Trophoblast cell (in vitro differentiated cells and primary cell): ENCODE results near the gene IL36RN.

Experiments used
- DNase-seq, 2 donors: peaks; one replicate each; pipeline ENCODE4 v3.0.0-alpha.2; 2016
- H2AFZ ChIP-seq: 2 replicates; pipeline ENCODE4 v1.6.1; 2013; ENCODE audit warnings: low read length, moderate library complexity, mild to moderate bottlenecking; ENCODE audit not compliant: insufficient read depth, poor library complexity
- H2AK5ac ChIP-seq: 2 replicates; pipeline ENCODE4 v1.6.1; 2013; ENCODE audit warnings: mild to moderate bottlenecking, low read length
- H2BK120ac ChIP-seq: 2 replicates; pipeline ENCODE4 v1.6.1; 2013; ENCODE audit warnings: low read length, mild to moderate bottlenecking, moderate library complexity; ENCODE audit not compliant: insufficient read depth, poor library complexity
- H2BK12ac ChIP-seq: 2 replicates; pipeline ENCODE4 v1.6.1; 2013; ENCODE audit warnings: mild to moderate bottlenecking, low read length, moderate library complexity
- H2BK5ac ChIP-seq: 2 replicates; pipeline ENCODE4 v1.6.1; 2013; ENCODE audit warnings: low read length, low read depth, moderate library complexity, mild to moderate bottlenecking; ENCODE audit not compliant: poor library complexity
- H3K14ac ChIP-seq: 2 replicates; pipeline ENCODE4 v1.6.1; 2013; ENCODE audit warnings: mild to moderate bottlenecking, low read length
- H3K18ac ChIP-seq: 2 replicates; pipeline ENCODE4 v1.6.1; 2013; ENCODE audit warnings: mild to moderate bottlenecking, low read length
- H3K23ac ChIP-seq: 2 replicates; pipeline ENCODE4 v1.6.1; 2013; ENCODE audit warnings: low read length
- H3K27ac ChIP-seq: 2 replicates; pipeline ENCODE4 v1.5.1; 2013; ENCODE audit warnings: low read depth, mild to moderate bottlenecking, inconsistent platforms, low read length, moderate library complexity
- H3K27me3 ChIP-seq: 2 replicates; pipeline ENCODE4 v1.6.1; 2013; ENCODE audit warnings: inconsistent platforms, mild to moderate bottlenecking, low read length, moderate library complexity; ENCODE audit not compliant: insufficient read depth
- H3K36me3 ChIP-seq, 2 experiments: 1 replicate in 1 of 2; 2 replicates in 1 of 2; pipeline ENCODE4 v1.6.1; 2013; ENCODE audit warnings: low read length in 2 of 2, mild to moderate bottlenecking in 2 of 2, moderate library complexity in 1 of 2; ENCODE audit not compliant: insufficient read depth in 2 of 2, control insufficient read depth in 1 of 2
- H3K4ac ChIP-seq: 2 replicates; pipeline ENCODE4 v1.6.1; 2013; ENCODE audit warnings: low read depth, mild to moderate bottlenecking, low read length, moderate library complexity
- H3K4me1 ChIP-seq, 2 experiments: 1 replicate in 1 of 2; 2 replicates in 1 of 2; pipeline ENCODE4 v1.6.1; 2013; ENCODE audit warnings: low read length in 2 of 2, mild to moderate bottlenecking in 2 of 2, moderate library complexity in 1 of 2; ENCODE audit not compliant: insufficient read depth in 2 of 2, control insufficient read depth in 1 of 2
- H3K4me2 ChIP-seq: 2 replicates; pipeline ENCODE4 v1.6.1; 2013; ENCODE audit warnings: inconsistent platforms, mild to moderate bottlenecking, low read length, moderate library complexity
- H3K4me3 ChIP-seq: 2 replicates; pipeline ENCODE4 v1.5.1; 2013; ENCODE audit warnings: mild to moderate bottlenecking, low read depth, low read length, inconsistent platforms
- H3K79me1 ChIP-seq: one replicate; pipeline ENCODE4 v1.6.1; 2013; ENCODE audit warnings: low read length
- H3K79me2 ChIP-seq: 2 replicates; pipeline ENCODE4 v1.6.1; 2013; ENCODE audit warnings: low read length, mild to moderate bottlenecking; ENCODE audit not compliant: control insufficient read depth, insufficient read depth, poor library complexity
- H3K9ac ChIP-seq: 2 replicates; pipeline ENCODE4 v1.6.1; 2013; ENCODE audit warnings: mild to moderate bottlenecking, low read length
- H3K9me3 ChIP-seq: 2 replicates; pipeline ENCODE4 v1.6.1; 2013; ENCODE audit warnings: low read depth, mild to moderate bottlenecking, control low read depth, inconsistent platforms, low read length; ENCODE audit not compliant: insufficient read depth
- H4K12ac ChIP-seq: 2 replicates; pipeline ENCODE4 v1.6.1; 2013; ENCODE audit warnings: low read depth, mild to moderate bottlenecking, low read length, moderate library complexity
- H4K8ac ChIP-seq: 2 replicates; pipeline ENCODE4 v1.6.1; 2013; ENCODE audit warnings: low read depth, mild to moderate bottlenecking, low read length, moderate library complexity
- H4K91ac ChIP-seq: one replicate; pipeline ENCODE4 v1.6.1; 2013; ENCODE audit warnings: low read depth, mild to moderate bottlenecking, low read length, moderate library complexity
- WGBS: extraction: QIAGEN DNeasy Blood & Tissue Kit; methylation state at CpG from one replicate; pipeline ENCODE4 v1.1.7; 2013; ENCODE audit warnings: missing lambda C conversion rate; ENCODE audit not compliant: insufficient read length, insufficient coverage; ENCODE audit errors: extremely low coverage; 5-methylcytosine and 5-hydroxymethylcytosine counted together

IL36RN gene

DNA sequence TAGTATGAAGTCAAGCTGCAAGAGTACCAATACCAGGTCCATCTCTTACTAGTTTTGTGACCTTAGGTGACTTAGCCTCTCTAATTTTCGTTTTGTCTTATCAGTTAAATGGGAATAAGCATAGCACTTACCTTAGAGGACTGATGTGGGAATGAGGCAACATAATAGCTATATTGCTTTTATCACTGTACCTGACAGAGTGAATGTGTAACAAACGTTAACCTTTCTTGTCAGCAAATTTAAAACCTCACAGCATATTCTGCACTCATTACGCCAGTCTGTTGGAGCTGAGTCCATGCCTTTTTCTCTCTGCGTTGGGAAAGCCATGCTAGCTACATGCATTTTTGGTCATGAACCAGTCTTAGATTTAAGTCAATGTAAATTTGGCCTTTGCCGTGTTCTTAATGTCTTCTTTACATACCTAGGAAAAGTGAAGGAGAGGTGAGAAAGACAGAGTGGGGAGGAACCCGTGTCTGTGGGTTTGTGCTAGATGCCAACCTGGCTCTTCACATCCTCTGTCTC lies 6.5 kb upstream of the IL36RN start, which contains the start of gene IL36B:
Gene IL36B, minus strand, starts transcription at position 472 of the 522 bp plus-strand sequence.
- H3K23ac ChIP-seq, result no peak within 1 kb of the TSS
- H4K8ac ChIP-seq, result no peak within 1 kb of the TSS
- H2AK5ac ChIP-seq, result no peak within 1 kb of the TSS
- no peak within 1 kb of the TSS for H2BK12ac ChIP-seq
- H3K9ac ChIP-seq, result no peak within 1 kb of the TSS
- no peaks in the 10 kb centered on the region for H3K36me3 ChIP-seq
- no peaks in the 10 kb centered on the region for H3K79me2 ChIP-seq
- H3K27me3 ChIP-seq, result no peaks in the 10 kb centered on the region
- DNase-seq, result no peak
- no peak within 1 kb of the TSS for H4K12ac ChIP-seq
- WGBS, result no CpG with 5 or more reads among the region's 6 CpGs
- no peak within 1 kb of the TSS for H3K4ac ChIP-seq
- H3K79me1 ChIP-seq, result no peaks in the 10 kb centered on the region
- H2BK5ac ChIP-seq, result no peak within 1 kb of the TSS
- no peak within 1 kb of the TSS for H2BK120ac ChIP-seq
- no peak within 1 kb of the TSS for H3K4me2 ChIP-seq
- peaks cover 22% of the 10 kb centered on the region for H3K9me3 ChIP-seq
- H3K27ac ChIP-seq, result no peak within 1 kb of the TSS
- H3K18ac ChIP-seq, result no peak within 1 kb of the TSS
- no peak within 1 kb of the TSS for H2AFZ ChIP-seq
- H3K14ac ChIP-seq, result no peak within 1 kb of the TSS
- H3K4me1 ChIP-seq, result no peaks in the 10 kb centered on the region
- no peak within 1 kb of the TSS for H4K91ac ChIP-seq
- no peak within 1 kb of the TSS for H3K4me3 ChIP-seq

DNA sequence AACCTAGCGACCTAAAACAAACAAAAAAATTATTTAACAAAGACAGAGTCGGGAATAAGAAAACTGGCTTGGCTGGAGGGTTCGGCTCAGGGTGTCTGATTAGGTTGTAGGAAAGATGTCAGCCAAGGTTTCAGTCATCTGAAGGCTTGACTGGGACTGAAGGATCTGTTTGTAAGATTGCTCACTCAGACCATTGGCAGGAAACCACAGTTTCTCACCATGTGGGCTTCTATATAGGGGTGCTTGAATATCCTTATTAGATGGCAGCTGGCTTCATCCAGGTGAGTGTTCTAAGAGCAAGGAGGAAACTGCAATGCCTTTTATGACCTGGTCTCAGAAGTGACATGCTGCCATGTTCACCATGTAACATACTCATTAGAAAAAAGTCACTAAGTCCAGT lies 5.3 kb upstream of the IL36RN start:
- no peak overlapping the region for H2AK5ac ChIP-seq
- H2BK12ac ChIP-seq, result no peak overlapping the region
- H3K79me2 ChIP-seq, result no peaks in the 10 kb centered on the region
- H3K4me2 ChIP-seq, result no peak overlapping the region
- peaks cover 2% of the 10 kb centered on the region for H3K79me1 ChIP-seq
- no peak overlapping the region for H2BK120ac ChIP-seq
- H3K14ac ChIP-seq, result no peak overlapping the region
- no peak overlapping the region for H3K4ac ChIP-seq
- no peak overlapping the region for H2BK5ac ChIP-seq
- H3K9me3 ChIP-seq, result peaks cover 22% of the 10 kb centered on the region
- no peak overlapping the region for H2AFZ ChIP-seq
- no peaks in the 10 kb centered on the region for H3K27me3 ChIP-seq
- no peak overlapping the region for H4K12ac ChIP-seq
- no peak overlapping the region for H3K18ac ChIP-seq
- whole genome bisulfite sequencing, result no CpG with 5 or more reads among the region's 3 CpGs
- no peak overlapping the region for H3K23ac ChIP-seq
- H4K8ac ChIP-seq, result no peak overlapping the region
- H3K27ac ChIP-seq, result no peak overlapping the region
- H4K91ac ChIP-seq, result no peak overlapping the region
- DNase-seq, result no peak
- H3K9ac ChIP-seq, result no peak overlapping the region
- H3K4me3 ChIP-seq, result no peak overlapping the region
- H3K36me3 ChIP-seq, result no peaks in the 10 kb centered on the region
- peaks cover under 1 to 2% of the 10 kb centered on the region in 2 experiments for H3K4me1 ChIP-seq

DNA sequence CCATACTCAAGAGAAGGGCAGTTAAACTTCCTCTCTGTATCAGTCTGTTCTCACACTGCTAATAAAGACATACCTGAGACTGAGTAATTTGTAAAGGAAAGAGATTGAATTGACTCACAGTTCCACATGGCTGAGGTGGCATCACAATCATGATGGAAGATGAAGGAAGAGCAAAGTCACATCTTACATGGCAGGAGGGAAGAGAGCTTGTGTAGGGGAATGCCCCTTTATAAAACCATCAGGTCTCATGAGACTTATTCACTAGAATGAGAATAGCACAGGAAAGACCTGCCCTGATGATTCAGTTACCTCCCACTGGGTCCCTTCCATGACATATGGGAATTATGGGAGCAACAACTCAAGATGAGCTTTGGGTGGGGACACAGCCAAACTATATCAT lies 4.9 kb upstream of the IL36RN start:
- Histone ChIP-seq H3K18ac (no peak overlapping the region), H4K91ac (no peak overlapping the region), H3K23ac (no peak overlapping the region), H3K27ac (no peak overlapping the region), H2BK120ac (no peak overlapping the region), H2BK5ac (no peak overlapping the region), H3K4ac (no peak overlapping the region), H3K27me3 (no peaks in the 10 kb centered on the region), H3K9me3 (peaks cover 22% of the 10 kb centered on the region), H3K9ac (no peak overlapping the region), H4K8ac (no peak overlapping the region), H2AK5ac (no peak overlapping the region), H3K4me3 (no peak overlapping the region), H3K36me3 (no peaks in the 10 kb centered on the region), H4K12ac (no peak overlapping the region), H2BK12ac (no peak overlapping the region), H2AFZ (no peak overlapping the region), H3K79me2 (no peaks in the 10 kb centered on the region), H3K4me1 (peaks cover 4 to 6% of the 10 kb centered on the region in 2 experiments), H3K79me1 (peaks cover 6% of the 10 kb centered on the region), H3K4me2 (no peak overlapping the region), H3K14ac (no peak overlapping the region)
- no peak for DNase-seq

DNA sequence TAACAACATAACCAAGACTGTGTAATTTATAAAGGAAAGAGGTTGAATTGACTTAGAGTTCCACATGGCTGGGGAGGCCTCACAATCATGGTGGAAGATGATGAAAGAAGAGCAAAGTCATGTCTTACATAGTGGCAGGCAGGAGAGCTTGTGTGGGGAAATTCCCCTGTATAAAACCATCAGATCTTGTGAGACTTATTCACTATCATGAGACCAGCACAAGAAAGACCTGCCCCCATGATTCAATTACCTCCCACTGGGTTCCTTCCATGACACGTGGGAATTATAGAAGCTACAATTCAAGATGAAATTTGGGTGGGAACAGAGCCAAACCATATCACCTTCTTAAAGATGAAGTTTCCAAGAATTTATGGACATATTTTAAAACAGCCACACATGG lies 2.5 kb upstream of the IL36RN start:
- H2AK5ac ChIP-seq, result no peak overlapping the region
- H3K9ac ChIP-seq, result no peak overlapping the region
- no peak overlapping the region for H3K27ac ChIP-seq
- no peaks in the 10 kb centered on the region for H3K79me2 ChIP-seq
- no peak for DNase-seq
- no peak overlapping the region for H2BK5ac ChIP-seq
- H3K27me3 ChIP-seq, result no peaks in the 10 kb centered on the region
- H4K12ac ChIP-seq, result no peak overlapping the region
- WGBS, result no CpG with 5 or more reads among the region's 1 CpG
- H2AFZ ChIP-seq, result no peak overlapping the region
- H3K14ac ChIP-seq, result no peak overlapping the region
- H3K23ac ChIP-seq, result no peak overlapping the region
- H2BK12ac ChIP-seq, result no peak overlapping the region
- H3K4ac ChIP-seq, result no peak overlapping the region
- no peak overlapping the region for H4K91ac ChIP-seq
- no peak overlapping the region for H3K18ac ChIP-seq
- H4K8ac ChIP-seq, result no peak overlapping the region
- H3K36me3 ChIP-seq, result no peaks in the 10 kb centered on the region
- peaks cover 9 to 10% of the 10 kb centered on the region in 2 experiments for H3K4me1 ChIP-seq
- H3K4me3 ChIP-seq, result no peak overlapping the region
- H2BK120ac ChIP-seq, result no peak overlapping the region
- H3K9me3 ChIP-seq, result peaks cover 13% of the 10 kb centered on the region
- H3K79me1 ChIP-seq, result peaks cover 8% of the 10 kb centered on the region
- no peak overlapping the region for H3K4me2 ChIP-seq
